HG03521 (cell line): ENCODE data around the gene RPS2.
A peak's percentile ranks its signal among the peaks of the same experiment; 100 is the strongest.
"Not testable (repeated sequence)": the region's sequence is repeated elsewhere in the genome, so short reads cannot be mapped to it uniquely, and the experiment has no call there.

ENCODE experiments used
- ATAC-seq: cut with Tn5 transposase; IDR thresholded peaks from one replicate; pipeline ENCODE4 v1.9.1; 2021; ENCODE audit warnings: mild to moderate bottlenecking, moderate library complexity; ENCODE audit not compliant: unreplicated experiment

RPS2 gene

GRCh38 chr16:1965396-1966001 lies 873 bp upstream of the RPS2 start:
- no peak for ATAC-seq

DNA sequence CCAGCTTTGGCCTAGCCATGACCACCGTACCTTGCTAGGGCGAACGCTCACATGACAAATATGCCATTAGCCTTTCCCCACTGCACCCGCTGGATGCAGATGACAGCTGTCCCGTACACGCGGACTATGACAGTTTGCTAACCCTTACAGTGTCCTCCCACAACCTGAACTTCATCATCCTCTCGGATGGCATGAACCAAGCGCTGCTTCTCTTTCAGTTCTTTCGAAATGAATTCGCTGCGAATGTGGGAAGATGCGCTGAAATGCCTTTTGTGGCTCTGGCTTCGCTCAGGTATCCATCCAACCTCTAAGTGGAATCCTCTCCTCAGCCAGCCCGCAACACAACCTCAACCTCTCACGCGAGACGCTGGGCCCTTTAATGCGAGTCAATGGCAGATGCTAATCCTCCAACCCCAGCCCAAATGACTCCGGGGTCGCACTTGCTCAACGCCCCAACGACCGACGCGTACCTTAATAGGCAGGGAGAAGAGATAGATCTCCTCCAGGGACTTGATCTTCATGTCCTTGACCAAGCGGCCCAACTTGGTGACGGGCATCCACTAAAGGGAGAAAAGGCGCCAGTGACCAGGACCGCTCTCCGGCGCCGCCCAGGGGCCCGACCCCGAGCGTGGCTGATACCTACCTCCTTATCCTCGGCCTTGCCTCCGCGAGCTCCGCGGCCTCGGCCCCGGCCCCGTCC lies 670 bp downstream of the RPS2 start:
- peak; percentile 3 for ATAC-seq

DNA sequence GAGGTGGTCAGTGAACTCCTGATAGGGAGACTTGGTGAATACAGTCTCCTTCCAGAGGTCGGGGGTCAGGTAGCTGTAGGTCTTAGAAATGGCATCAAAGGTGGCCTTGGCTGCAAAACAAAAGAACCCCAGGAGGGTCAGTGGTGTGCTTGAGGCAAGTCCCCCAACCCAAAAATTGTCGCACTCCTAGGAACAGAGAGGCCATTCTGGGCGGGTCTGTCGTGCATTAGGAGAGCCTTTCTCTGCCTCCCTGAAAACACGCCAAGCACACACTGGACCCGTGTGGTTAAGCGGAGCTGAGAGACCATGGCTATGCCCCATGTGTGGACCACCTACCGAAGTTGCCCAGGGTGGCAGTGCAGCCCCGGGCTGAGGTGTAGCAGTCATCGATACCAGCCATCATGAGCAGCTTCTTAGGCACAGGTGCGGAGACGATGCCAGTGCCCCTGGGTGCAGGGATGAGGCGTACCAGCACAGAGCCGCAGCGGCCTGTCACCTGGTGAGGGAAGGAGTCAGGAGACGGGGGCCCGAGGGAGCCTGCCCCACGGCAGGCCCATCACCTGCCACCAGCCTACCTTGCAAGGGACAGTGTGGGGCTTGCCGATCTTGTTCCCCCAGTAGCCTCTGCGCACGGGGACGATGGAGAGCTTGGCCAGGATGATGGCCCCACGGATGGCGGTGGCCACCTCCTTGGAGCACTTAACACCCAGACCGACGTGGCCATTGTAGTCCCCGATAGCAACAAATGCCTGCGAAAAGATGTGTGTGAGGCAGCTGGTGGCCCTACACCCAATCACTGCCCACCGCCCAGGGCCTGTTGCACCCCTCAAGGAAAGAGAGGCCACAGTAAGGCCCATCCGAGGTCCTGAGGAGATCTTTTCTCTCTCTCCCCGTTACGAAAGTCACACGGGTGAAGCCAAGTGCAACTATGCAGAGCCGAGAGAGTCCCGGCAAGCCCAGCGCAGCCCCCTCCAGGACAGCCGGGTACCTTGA lies 2.2 kb downstream of the RPS2 start:
- not testable (repeated sequence) for ATAC-seq

DNA sequence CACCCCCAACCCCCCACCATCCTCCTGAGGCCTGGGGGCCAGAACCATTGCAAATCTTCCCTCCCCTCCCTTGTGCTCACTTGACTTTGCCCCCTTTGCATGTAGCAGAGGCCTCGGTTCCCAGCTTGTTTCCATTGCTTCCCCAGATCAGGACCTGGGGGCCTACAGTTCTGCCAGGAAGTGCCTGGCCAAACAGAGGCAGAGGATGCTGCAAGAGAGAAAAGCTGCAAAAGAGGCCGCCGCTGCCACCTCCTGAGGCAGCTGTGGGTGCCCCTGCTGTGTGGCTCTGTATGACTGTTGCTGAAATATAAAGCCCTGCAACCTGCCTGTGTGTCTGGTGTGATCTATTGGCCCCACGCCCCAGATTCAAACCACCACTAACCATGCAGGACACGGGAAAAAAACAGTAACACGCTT lies 3.0 kb downstream of the RPS2 start:
- no peak for ATAC-seq

GRCh38 chr16:1960665-1961630 lies 3.7 kb downstream of the RPS2 start:
- no peak for ATAC-seq

GRCh38 chr16:1959269-1960039 lies 5.2 kb downstream of the RPS2 start, which contains the start of gene NDUFB10:
NDUFB10 (plus strand) TSS chr16:1959538; CDS start chr16:1959625, 87 bp downstream.
- ATAC-seq, result peak; percentile 72

DNA sequence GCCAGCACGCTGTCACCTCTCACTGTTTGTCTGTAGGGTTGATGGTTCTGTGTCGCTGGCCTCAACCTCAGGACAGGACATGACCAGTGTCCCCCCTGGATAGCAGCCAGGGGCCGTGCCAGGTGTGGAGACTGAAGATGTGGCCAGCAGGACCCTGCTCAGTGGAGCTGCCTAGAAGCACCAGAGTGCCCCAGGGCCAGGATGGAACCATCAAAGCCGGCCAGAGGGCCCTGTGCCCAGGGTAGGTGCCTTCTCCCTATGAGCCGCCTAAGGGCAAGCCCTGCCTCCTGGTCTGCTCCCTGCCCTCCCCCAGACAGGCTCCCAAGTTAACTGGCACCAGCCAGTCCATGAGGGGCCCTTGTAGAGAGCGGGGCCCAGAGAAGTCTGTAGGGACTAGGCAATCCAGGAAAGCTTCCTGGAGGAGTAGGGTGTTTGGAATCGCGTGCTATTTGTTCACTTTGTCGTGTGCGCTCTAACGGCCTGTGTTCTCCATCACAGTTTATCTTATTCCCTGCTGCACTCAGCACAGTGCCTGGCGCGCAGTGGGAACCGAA lies 5.8 kb downstream of the RPS2 start:
- peak; percentile 4 for ATAC-seq

- not testable (repeated sequence) for ATAC-seq
These were observed 6.5 kb downstream of the RPS2 start for GRCh38 chr16:1958143-1958491.

DNA sequence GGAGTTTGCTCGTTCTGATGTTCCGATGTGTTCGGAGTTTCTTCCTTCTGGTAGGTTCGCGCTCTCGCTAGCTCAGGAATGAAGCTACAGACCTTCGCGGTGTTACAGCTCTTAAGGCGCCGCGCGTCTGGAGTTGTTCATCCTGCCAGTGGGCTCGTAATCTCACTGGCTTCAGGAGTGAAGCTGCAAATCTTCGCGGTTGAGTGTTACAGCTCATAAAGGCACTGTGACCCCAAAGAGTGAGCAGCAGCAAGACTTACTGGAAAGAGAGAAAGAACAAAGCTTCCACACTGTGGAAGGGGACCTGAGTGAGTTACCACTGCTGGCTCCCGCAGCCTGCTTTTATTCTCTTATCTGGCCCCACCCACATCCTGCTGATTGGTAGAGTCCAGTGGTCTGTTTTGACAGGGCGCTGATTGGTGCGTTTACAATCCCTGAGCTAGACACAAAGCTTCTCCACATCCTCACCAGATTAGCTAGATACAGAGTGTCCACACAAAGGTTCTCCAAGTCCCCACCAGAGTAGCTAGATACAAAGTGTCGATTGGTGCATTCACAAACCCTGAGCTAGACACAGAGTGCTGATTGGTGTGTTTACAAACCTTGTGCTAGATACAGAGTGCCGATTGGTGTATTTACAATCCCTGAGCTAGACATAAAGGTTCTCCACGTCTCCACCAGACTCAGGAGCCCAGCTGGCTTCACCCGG lies 7.0 kb downstream of the RPS2 start:
- ATAC-seq, result not testable (repeated sequence)

- no peak for ATAC-seq
These were observed 10.9 kb downstream of the RPS2 start for GRCh38 chr16:1953734-1954133.

- no peak for ATAC-seq
These were observed 14.1 kb downstream of the RPS2 start for GRCh38 chr16:1950559-1950958.

- no peak for ATAC-seq
These were observed 14.6 kb downstream of the RPS2 start for GRCh38 chr16:1950047-1950446.

DNA sequence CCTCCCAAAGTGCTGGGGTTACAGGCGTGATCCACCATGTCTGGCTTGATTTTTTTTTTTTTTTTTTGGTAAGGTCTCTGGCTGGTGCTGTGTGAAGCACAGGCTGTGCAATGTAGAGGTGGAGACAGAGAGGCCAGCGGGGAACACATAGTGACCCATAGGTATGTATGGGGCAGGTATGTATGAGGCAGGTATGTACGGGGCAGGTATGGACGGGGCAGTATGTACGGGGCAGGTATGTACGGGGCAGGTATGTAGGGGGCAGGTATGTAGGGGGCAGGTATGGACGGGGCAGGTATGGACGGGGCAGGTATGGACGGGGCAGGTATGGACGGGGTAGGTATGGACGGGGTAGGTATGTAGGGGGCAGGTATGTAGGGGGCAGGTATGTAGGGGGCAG lies 15.1 kb downstream of the RPS2 start:
- no peak for ATAC-seq

DNA sequence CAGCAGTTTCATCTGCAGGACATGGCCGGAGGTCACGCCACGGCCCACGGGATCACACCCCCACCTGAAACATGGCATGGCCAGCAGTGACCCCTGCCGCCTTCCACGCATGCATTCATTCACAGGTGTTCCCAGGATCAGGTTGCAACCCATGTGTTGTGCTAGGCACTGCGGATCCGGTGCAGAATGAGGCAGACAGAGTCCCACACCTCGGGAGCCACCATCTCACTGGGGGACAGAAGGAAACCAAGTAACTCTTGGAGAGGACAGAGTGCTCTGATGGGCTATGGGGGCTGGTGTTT lies 17.3 kb downstream of the RPS2 start:
- no peak for ATAC-seq

- ATAC-seq, result no peak
These were observed 17.9 kb downstream of the RPS2 start for GRCh38 chr16:1946495-1947368.

DNA sequence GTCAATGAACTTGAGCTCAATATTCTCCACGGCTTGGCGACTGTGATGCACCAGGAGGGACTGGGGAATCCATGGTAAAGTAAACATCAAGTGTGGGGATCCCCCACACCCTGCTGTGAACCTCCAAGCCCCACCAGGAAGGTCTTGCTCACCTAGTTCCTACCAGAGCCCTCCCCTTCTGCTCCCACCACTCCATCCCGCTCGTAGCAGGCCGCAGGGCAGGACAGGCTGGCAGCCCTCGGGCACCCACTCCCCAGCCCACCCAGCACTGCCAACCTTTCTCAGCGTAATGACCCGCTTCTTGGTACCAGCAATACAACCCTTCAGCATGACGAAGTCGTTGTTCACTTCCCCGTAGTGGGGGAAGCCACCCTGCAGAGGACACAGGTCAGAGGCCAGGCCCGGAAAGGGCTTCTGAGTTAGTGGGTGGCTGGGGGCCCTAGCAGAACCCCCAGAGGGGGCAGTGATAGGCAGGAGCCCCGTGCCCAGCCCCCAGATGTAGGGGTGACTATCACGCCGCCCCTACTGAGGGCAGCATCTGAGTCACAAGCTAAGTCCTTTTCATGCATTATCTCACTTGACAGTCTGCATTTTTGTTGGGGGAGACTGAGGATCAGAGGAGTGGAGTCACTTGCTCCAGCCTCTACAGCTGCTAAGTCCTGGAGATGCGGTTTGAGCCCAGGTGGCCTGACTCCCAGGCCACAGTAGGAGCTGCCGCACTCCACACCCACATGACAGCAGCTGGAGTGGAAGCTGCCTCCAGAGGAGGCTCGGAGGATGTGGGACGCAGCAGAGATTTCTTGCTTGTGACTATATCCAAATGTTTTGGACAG lies 18.9 kb downstream of the RPS2 start:
- no peak for ATAC-seq

- ATAC-seq, result no peak
These were observed 19.9 kb downstream of the RPS2 start for GRCh38 chr16:1944612-1945199.
